Measurements from ENCODE around the gene INS.
A peak's percentile ranks its signal among the peaks of the same experiment; 100 is the strongest.

The INS gene

DNA sequence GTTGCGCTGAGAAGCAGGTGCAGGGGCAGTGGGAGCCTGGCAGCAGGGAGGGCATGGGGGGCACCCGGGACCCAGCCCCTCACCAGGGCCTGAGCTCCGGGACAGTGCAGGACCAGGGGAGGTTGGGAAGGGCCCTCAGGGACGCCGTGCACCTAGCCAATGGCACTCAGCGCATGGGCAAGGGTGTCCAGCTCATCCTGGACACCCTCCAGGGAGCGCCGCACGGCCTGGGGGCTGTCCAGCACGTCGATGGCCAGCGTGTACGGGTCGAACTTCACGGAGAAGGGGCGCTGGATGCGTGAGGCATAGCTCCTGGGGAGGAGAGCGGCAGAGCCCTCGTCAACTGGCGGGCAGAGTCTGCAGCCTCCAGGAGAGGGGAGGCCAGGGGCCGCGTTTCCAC, 3.1 kb upstream of the INS start:
- DNase-seq = no peak

DNA sequence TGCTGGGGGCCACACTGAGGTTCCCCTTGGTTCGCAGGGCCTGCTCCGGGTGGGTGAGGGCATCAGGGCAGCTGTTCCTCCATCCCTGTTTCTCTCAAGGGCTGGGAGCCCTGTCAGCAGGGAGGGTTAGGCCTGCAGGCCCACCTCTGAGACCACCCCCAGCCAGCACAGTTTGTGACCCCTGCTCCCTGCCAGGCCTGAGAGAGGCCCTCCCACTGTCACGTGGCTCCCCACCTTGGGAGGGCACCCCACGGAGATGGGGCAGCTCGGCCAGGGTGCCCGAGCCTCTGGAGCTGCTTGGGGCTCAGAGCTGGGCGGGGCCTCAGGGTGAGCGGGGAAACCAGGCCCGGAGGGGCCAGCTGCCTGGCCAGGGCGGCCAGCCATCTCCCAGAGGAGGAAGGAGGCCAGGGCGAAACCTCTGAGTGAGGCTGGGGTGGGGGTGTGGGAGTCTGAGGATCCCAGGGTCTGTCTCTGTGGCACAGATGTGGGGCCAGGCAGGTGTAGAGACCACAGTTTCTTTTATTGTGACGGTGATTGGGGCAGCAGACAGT, 2.5 kb upstream of the INS start:
- no peak for DNase-seq

DNA sequence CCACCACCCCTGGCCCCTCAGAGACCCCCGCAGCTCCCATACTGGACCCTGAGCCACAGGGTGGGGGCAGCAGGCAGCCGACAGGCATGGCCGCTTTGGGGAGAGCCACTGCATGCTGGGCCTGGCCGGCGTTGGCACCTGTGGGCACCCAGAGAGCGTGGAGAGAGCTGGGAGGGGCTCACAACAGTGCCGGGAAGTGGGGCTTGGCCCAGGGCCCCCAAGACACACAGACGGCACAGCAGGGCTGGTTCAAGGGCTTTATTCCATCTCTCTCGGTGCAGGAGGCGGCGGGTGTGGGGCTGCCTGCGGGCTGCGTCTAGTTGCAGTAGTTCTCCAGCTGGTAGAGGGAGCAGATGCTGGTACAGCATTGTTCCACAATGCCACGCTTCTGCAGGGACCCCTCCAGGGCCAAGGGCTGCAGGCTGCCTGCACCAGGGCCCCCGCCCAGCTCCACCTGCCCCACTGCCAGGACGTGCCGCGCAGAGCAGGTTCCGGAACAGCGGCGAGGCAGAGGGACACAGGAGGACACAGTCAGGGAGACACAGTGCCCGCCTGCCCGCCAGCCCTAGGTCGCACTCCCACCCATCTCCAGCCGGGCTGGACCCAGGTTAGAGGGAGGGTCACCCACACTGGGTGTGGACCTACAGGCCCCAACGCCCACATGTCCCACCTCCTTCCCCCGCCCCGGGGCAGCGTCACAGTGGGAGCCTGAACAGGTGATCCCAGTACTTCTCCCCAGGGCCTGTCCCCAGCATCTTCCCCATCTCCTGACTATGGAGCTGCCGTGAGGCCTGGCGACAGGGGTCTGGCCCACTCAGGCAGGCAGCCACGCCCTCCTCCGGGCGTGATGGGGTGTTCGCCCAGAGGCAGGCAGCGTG, 1.2 kb downstream of the INS start:
- DNase-seq = no peak

DNA sequence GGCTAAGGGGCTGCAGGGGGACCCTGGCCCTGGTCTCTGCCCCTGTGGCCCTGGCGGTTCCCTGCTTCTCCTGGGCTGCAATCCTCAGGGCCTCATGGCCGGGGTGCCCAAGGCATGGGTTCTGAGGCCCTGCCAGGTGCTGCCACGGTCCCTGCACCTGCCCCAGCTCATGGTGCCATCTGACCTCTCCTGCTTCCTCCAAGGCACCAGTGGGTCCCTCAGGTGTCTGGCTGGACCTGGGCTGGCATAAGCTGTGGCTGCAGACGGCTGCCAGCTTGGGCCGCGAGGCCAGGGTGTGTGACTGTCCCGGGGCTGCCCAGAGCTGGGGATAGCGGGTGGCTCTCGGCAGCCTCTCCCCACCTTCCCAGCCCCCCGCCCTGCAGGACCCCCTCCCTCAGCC, 2.0 kb downstream of the INS start:
- no peak for DNase-seq

DNA sequence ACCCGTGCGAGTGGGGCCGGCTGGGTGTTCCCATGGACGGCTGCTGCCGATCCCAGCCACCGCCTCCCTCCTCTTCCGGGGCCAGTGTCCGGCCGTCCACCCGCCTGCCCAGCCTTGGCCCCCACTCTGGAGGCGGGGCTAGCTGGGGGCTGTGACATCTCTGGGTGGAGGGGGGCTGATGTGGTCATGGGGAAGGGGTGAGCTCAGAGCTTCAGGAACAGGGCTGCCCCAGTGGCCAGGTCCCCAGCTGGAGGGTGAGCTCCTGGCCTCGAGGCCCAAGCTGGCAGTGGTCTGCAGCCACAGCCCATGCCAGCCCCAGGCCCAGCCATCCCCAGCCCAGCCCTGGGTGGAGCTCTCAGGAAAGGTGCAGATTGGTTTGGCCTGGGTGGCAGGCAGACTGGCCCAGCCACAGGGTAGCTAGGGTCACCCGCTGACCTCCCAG, 2.7 kb downstream of the INS start:
- DNase-seq = no peak

DNA sequence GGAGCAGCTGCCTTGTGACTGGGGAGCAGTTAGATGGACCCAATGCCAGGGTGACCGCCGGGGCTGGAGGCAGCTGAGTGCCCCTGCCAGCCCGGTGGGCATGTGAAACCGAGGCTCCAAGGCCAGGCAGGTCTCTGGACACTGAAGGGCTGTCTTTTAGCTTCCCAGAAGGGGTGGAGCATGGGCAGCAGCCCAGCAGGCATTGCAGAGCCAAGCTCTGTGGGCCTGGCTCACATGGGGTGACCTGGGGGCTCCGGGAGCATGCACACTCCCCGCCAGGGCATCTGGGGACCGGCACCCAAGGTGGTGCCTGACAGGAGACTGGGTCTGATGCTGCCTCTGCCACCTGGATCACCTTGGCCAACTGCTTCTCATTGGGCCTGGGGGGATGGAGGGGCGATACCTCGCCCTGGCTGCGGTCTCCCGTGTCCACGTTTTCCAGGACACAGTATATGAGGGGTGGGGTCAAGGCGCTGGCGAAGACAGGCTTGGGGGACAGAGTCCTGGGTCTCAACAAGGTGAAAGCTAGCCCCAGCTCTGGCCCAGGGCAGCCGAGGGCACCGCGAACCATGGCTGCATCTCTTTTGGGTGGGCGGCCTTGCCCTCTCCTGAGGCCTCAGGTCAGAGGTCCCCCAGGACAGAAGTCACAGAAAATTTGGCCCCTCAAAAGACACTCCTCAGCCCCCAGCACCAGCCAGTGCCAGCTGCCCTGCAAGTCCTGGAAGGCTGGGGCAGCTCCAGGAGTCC, 3.5 kb downstream of the INS start:
- no peak for DNase-seq

DNA sequence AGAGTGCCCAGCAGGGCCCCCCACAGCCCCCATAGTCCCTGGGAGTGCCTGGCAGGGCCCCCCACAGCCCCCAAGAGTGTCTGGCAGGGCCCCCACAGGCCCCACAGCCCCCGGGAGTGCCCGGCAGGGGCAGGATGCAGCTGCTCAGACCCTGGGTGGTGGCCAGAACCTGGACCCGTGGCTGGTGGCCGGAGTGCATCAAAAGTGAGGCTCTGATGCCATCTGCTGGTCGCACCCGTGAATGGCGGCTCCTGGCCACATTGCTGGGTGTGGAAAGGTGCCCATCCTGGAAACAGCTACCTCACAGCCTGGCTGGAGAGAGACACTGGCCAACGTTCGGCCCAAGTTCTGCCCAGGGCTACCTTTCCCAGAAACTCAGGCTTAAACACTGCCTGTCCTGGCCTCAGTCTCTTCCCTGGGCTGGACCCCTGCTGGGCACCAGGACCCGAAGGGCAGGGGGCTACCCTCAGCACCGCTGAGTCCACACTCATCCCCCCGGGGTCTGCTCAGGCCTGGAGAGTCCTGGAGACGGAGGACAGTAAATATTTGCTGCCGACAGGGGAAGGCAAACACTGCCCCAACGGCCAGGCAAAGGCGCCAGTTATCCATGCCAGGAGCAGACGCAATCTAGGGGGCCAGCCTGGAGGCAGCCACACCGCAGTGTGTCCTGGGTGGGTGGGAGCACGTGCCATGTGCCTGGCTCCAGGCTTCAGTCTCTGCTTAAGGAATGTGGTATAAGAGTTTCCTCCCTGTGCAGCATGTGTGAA, 4.4 kb downstream of the INS start:
- DNase-seq = peak; percentile 2

DNA sequence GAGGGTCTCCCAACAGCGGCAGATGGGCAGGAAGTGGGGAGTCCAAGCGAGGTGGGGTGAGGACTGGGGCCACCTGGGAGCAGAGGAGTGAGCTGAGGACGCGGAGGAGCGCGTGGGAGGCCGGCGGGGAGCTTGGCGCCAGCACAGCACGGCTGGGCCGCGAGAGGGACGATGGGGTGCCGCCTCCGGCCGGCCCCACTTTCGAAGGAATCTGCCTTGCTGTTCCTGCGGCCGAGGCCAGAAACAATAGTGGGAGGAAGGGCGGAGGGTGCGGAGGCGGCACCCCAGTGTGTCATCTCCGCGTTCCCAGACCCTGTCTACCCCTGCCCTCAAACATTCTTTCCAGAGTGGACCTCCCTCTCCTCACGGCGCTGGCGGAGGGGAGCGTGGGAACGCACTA, 5.5 kb downstream of the INS start:
- DNase-seq = no peak

DNA sequence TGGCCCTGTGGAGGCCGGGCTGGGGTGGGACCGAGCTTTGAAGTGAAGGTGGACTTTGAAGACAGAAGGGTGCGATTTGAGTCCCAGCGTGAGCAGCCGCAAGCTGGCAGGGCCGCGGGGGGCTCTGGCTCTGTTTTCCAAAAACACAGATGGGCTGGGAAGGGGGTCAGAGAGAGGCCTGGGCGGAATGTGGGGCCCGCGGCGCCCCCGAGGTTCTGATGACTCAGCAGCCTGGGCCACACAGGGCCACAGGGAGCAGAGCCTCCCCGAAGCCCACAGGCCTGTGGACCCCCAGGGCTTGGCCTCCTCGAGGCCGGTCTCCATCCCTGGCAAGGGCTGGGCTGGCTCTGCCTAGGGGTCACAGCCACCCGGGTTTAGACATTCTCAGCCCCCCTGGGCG, 6.1 kb downstream of the INS start:
- DNase-seq = no peak

DNA sequence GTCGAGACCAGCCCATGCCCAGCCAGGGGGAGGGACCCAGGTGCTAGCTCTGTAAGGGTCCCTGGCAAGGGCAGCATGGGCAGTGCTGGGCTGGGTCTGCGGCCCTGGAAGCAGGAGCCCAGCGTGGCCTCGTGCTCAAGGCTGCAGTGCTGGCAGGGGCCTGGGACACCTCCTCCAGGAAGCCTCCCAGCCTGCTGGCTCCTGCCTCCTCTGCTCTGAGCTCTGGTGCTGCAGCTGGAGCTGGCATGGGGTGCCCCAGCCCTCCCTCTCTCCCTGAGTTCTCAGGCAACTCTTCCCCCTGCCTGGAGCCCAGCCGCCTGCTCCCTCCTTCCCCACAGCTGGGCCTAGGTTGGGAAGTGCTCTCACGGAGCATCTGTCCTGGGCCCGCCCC, 6.8 kb downstream of the INS start:
- DNase-seq = no peak

DNA sequence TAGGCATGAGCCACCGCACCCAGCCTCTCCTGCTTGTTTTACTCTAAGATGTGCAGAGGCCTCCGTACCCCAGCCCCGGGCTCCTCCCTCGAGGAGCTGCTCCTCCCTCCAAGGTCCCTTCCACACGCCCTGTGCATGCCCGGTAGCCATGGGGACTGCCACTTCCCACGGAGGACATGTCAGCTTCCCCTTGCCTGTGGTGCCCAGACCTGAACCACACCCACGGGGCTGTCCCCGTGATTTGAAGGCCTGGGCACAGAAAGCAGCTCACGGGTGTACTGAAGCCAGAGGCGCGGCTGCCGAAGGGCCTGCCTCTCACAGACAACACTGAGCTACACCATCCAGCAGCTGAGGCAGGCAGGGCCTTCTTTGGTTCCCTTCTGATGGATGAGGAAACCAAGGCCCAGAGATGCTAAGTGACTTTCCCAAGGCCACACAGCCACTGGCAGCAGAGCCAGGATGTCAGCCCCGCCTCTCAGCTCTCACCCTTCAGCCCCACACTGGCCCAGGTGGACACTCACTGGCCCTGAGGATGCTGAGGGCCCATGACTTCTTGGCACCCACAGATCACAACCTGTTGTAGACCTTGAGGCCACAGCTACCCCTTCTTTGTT, 7.3 kb downstream of the INS start:
- DNase-seq = no peak

DNA sequence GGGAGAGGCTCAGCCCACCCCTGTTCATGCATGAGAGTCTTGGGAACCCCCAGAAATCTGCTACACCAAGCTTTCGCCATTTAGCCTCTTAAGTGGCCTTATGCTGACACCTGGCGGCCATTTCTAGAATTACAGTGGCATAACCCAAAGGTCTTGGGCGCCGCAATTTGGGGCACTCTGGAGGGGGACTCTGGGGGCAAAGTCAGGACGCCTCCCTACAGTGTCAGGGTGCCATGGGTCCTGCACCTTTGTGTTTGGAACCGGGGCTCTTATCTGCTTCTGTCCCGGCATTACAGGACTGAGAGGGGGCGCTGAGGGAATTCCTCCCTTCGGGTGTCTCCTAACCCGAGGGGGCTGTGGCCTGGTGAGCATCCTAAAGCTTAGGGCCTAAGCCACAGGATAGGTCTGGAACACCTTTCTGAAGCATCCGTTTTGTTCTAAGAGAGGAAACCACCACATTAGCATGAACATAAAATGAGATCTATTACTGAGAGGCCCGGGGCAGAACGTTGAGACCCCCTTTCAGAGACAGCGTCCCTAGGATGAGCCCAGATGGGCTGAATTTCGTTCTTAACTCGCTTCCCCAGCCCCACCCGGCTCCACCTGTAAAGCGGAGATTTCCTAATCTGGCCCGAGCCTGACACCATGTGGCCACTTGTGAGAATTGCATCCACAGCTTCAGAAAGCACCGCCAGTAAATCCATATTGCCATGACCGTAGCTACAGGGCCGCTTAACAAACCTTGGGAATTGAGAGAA, 9.3 kb downstream of the INS start:
- peak; percentile 42 for DNase-seq

DNA sequence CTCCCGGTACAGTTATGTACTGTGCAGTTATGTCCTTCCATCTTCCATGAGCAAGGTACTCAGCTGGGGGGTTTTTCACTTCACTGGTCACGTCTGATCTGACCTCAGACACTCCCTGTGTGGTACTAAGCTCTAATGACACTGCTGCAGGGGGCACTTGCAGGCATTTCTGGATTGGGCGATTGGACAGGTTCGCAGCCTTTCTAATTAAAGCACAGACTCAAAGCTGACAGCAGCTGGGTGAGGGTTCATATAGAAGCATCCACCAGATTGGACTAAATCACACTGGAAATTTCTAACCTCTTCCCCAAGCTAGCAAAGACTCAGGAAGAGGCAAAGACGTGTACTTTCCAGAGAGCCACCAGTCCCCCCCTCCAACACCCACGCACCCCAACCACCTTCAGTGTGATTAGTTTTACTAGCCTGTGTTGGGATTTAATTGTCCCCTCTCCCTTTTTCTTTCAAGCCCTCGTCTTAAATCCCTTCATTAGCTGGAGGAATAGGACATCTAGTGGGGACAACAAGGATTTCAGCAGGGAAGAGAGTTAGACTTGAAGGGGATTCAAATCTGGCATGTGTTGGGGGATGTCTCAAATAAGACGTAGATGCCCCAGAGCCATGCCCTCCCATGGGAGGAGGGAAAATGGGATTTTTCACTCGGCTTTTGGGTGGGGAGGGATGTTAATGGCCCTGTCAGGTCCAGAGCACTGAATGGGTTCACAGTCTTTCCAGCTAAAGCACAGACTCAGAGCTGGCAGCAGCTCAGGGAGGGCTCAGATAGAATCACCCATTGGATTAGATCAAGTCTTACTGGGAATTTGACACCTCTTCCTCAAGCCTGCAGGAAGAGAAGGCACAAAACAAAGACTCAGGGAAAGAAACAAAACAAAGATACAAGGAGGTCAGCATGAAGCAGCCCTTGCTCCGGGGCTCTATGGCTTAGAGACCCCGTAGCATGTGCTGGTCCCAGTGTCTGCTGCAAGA, 10.9 kb downstream of the INS start:
- peak; percentile 14 for DNase-seq

DNA sequence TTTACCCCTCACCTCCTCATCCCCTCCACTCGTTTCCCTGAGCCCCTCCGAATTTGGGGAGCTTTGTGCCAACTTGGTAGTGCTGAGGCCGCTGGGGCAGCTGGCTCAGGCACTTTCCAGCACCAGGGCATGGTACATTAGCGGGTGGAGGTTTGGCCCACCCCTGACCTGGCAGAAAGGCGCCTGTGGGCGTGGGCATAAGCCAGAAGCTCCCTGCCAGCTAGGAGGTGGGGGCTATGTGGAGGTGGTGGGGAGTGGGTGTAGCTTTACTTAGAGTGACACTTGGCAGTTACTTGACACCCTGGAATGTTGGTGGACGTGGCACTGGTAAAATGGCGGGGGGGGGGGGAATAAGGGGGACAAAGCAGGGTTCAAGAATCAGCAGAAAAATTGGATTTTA, 11.5 kb downstream of the INS start:
- DNase-seq = no peak

DNA sequence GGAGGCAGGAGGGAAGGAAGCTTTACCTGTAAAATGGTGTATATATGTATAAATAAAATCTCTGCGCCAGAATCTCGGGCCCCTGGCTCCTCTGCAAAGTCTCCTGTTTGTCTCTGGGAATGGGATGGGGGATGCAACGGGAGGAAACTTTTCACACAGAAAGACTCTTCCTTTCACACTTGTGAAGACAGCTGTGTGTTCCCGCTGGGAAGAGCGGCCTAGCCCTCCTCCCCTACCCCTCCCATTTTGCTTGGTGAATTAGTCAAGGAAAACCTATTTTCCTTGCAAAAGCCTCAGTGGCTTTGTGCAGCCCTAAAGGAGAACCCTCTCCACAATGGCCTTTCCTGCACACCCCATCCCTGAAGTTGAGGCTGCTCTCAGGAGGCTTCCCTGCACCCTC, 12.4 kb downstream of the INS start:
- no peak for DNase-seq

DNA sequence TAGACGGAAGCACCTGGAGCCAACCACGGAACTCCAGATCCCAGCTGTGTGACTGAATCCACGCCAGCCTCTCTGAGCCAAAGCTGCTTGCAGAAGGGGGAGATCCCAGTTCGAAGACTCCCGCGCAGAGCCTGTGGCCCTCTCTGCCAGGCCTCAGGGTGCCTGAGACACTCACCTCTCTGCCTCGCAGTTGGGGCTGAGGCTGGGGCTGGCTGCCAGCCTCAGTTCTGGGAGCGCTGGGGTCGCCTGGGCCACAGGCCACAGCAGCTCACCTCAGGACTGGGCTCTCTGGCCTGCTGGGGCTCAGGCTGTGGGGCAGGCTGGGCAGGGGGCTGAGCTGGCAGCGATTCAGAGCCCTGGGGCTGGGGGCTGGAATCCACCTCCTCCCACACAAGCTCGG, 13.6 kb downstream of the INS start:
- DNase-seq = no peak

DNA sequence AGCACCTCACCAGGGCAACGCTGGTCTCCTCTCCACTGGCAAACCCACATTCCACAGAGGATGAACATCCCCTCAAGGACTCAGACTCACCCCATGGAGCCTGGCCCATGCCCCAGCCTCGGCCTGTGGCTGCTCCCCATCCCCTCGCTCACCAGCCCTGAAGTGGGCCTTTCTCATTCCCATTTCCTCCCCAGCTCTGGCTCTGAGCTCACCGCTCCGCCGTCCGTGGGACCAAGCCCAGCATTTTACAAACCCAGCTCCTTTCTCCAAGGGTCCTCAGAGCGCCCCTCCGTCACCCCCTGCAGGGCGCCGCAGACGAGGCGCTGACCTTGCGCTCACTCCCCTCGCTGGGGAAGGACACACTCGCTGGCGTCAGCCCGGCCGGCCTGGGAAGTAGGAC, 15.0 kb downstream of the INS start:
- no peak for DNase-seq

DNA sequence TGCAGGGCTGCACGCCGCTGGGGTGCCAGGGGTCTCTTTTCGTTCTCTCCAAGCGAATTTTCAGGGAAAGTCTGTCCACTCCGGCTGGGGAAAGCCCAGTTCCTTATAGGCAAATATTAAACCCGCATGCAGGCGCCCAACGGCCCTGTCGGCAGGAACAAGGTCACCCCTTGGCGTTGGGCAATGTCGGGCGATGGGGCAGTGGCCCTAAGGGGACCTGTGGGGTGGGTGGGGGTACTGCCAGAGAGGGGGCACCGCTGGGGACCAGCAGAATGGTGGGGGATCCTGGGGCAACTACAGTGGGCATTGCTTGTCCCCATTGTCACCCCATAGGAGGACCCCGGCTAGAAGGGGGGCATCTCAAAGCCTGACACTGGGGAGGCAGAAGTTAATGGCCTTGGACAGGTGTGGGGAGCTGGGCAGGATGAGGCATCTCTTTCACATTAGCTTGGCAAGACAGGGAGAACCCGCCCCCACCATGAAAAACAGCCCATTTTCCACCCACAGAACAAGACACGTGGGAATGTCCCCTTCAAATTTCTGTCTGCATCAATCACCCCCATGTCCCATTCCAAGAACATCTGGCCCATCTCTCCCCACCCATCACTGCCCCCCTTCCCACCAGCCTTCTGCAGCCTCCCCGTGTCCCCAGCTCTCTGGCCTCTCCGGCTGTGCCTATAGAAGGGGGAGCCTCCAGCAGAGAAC, 16.3 kb downstream of the INS start:
- DNase-seq = no peak

DNA sequence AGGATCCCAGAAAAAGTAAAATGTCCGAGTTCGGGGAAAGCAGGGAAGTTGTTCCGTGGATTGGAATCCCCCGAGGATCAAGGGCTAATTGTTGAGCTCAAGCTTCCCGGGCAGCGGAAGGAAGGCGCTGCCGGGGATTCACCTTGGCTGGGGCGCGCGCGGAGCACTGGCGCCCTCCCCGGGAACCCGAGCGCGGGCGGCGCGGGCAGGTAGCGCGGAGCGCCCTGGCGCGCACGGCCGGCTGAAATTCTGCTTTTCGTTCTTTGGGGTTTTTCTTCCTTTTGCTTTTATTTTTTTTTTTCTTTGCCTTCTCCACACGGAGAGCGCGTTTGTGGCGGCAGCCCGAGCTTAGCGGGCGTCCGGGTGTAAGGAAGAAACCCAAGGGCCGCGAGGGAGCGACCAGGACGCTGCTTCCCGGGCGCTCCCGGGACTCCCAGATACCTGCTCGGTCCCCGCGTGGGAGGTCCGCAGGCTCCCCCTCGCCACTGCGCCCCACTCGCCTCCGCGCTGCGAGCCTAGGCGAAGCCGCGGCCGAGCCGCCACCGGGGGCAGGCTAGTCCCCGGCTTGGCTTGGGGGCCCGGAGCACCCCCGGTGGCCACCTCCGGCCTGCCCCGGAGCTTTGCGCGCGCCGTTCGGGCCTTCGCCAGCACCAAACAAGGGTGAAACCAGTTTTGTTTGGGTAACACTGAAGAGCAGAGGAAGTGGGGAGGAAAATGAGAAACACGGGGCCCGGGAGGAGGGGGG, 17.0 kb downstream of the INS start:
- no peak for DNase-seq

DNA sequence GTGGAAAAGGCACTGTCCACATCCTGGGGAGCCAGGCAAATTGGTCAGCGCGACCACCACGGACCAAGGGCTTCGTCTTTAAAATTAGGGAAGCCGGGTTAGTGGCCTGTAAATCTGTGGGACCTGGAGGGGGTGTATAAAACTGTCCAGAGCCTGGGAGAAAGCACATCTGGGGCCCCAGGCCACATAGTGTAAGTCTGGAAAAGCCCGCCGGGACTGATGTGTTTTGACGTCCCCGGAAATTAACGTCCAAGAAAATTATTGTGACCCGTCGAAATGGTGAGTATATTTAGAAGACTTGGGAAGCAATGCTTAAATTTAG, 17.6 kb downstream of the INS start:
- no peak for DNase-seq

Data from DMS79 treated with DMSO at 0.1 percent for 48 hours (cell line).